AG08396 (cell line): ENCODE data around the gene SLC35C1.
"Not testable (repeated sequence)": the region's sequence is repeated elsewhere in the genome, so short reads cannot be mapped to it uniquely, and the experiment has no call there.

Experiments used
- DNase-seq: peaks from one replicate; pipeline ENCODE4 v3.0.0; 2012; ENCODE audit warnings: low spot score, mixed read lengths

The SLC35C1 gene

GRCh38 chr11:45788887-45789286 lies 16.1 kb upstream of the SLC35C1 start:
- DNase-seq: no peak

DNA sequence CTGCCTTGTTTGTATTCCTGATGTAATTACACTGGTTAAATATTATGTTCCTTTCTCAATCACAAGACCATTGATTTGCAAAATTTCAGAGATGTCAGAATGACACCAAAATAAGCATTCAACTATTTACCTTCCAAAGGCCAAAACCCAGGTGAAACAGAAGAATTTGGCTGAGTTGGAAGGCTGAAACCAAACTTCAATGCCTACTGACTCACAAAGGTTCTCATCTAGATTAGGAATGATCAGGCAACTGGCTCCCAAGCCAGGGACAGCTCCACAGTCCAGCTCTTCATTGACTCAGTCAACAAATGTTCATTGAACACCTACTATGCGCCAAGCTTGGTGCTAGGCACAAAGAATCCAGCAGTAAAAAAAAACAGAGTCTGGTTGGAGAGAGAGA lies 13.4 kb upstream of the SLC35C1 start:
- no peak for DNase-seq

DNA sequence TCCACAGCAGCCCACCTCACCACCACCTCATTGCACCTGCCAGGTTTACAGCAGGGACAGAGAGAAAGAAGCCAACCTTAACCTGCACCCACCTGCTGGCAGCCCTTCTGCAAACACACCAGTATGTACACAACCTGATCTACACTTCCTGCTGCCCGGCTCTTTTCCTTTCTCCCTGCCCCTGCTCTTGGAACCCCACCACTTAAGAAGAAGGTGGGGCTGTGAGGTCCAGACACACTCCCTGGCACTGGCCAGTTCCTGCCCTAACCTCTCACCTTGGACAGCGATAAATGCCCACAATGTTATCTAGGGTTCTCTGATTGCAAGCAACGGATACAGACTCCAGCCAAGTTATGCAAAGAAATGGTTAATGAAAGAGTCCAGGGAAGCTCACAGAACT lies 10.8 kb upstream of the SLC35C1 start:
- no peak for DNase-seq

GRCh38 chr11:45795379-45795778 lies 9.6 kb upstream of the SLC35C1 start:
- DNase-seq: no peak

DNA sequence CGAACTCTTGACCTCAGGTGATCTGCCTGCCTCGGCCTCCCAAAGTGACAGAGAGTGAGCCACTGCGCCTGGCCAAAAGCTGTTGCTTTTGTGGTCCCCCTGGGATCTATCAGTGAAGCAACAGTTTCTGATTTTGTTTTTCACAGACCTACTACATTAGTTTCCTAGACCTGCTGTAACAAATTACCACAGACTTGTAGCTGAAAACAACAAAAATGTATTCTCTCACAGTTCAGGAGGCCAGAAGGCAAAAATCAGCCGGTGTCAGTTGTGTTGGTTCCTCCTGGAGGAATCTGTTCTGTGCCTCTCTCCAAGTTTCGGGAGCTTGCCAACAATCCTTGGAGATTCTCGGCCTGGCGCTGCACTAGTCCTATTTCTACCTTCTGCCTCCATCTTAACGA lies 8.5 kb upstream of the SLC35C1 start:
- DNase-seq: no peak

DNA sequence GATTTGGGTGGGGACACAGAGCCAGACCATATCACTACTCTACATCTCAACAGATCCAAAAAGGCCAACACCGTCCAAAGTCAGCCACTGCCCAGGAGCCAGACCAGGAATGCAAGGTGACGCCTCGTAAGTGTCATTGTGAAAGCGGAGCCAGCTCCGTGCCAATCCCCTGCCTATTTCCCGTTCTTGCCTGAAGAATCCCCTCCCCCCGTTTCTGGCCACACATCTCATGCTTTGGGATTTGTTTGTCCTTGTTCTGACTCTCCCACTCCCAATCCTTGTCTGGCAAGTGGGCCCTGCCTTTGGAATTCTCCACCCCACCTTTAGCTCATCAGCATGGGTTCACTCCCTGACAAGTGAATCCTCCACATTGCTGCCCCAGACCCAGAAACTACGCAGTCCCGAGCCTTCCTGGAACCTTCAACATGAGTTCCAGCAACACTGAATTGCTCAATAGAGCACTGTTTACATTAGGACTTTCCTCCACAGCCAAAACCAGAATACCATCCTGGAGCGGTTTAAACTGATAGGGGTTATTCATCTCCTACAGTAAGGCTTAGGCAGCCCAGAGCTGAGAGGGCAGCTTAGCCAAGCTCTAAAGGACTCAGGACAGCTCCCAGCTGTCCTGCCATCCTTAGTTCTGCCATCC lies 6.0 kb upstream of the SLC35C1 start:
- DNase-seq: peak; percentile 60

GRCh38 chr11:45799562-45799961 lies 5.4 kb upstream of the SLC35C1 start:
- DNase-seq: no peak

DNA sequence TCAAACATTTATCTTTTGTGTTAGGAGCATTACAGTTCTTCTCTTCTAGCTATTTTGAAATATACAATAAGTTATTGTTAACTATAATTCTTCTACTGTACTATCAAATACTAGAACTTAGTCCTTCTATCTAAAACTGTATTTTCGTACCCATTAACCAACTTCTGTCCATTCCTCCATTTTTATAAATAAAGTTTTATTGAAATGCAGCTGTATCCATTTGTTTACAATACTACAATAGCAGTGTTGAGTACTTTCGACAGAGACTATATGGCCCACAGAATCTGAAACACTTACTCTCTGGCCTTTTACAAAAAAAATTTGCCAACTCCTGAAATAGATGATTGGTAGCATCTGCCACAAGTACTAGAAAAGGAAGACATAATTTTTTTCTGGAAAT lies 4.7 kb upstream of the SLC35C1 start:
- DNase-seq: no peak

- no peak for DNase-seq
These were observed 3.1 kb upstream of the SLC35C1 start for GRCh38 chr11:45801723-45802315.

GRCh38 chr11:45802531-45803317 lies 2.2 kb upstream of the SLC35C1 start:
- no peak for DNase-seq

- peak; percentile 71 for DNase-seq
These were observed 783 bp upstream of the SLC35C1 start for GRCh38 chr11:45803971-45804760.

DNA sequence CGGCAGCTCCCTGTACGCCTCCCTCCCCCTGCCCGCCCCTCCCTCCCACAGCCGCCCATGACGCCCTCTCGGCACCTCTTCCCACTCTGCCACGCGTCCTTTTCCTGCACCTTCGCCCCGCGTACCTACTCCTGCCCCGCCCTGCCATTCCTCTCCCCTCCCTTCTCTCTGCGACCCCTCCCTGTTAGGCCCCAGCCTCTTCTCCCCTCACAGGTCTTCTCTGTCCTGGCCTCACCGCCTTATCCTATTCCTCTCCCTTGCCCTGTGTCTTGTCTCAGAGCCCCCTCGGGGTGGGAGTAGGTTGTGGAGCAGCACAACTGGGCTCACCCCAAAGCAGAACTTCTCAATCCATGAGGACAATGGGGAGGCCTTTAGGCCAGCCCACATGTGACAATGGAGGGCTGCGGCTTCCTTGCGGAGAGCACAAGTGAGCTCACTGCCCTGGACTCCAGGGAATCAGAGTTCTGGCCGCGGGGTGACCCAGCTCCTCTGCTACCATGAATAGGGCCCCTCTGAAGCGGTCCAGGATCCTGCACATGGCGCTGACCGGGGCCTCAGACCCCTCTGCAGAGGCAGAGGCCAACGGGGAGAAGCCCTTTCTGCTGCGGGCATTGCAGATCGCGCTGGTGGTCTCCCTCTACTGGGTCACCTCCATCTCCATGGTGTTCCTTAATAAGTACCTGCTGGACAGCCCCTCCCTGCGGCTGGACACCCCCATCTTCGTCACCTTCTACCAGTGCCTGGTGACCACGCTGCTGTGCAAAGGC lies 539 bp downstream of the SLC35C1 start:
- DNase-seq: peak; percentile 83

GRCh38 chr11:45806072-45806933 lies 1.4 kb downstream of the SLC35C1 start:
- no peak for DNase-seq

DNA sequence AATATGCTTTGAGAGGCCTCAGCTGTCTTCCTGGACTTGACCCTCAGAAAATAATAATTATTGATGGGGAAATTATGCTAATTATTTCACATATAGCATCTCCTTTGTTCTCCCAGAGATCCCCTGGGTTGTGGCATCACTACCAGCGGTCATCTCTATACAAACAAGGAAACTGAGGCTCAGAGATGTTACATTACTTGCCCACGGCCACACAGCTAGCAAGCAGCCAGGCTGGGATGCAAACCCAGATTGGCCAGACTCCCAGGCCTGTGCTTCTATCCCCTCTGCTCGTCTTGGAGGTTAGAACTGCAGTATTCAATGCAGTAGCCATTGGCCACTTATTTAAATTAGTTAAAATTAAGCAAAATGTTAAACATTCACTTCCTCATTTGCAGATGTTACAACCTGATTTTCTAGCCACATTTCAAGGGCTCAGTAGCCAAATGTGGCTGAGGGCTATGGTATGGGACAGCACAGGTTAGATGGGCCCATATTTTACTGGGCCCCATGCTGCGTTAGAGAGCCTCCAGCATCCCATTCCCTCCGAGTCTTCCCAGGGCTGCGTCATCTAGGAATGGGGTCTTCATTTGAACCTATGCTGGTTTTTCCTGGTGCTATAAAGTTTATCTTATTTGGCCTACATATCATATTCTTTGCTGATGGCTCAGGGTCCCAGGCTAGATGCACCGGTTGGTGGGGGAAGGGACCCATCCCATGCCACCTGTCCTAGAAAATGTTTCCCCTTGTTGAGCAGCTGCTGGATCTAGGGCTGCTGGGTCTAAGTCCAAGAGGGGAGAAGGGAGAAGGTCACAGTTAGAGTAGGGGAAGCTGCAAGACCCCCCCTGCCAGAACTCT lies 2.2 kb downstream of the SLC35C1 start:
- no peak for DNase-seq

GRCh38 chr11:45807792-45808238 lies 2.9 kb downstream of the SLC35C1 start:
- DNase-seq: no peak

DNA sequence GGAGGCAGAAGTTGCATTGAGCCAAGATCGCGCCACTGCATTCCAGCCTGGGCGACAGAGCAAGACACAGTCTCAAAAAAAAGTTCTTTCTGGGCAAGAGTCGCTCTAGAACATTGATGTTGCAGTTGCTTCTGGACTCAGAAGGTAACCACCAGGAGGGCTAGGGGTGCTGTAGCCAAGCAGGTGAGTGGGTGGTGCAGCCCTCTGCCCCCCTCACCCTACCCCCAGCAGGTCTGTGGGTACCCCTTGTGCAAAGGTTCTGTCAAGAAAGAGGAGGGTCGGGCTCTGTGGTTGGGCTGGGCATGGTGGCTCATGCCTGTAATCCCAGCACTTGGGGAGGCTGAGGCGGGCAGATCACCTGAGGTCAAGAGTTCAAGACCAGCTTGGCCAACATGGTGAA lies 3.5 kb downstream of the SLC35C1 start:
- not testable (repeated sequence) for DNase-seq

GRCh38 chr11:45809456-45810395 lies 4.8 kb downstream of the SLC35C1 start:
- DNase-seq: no peak

DNA sequence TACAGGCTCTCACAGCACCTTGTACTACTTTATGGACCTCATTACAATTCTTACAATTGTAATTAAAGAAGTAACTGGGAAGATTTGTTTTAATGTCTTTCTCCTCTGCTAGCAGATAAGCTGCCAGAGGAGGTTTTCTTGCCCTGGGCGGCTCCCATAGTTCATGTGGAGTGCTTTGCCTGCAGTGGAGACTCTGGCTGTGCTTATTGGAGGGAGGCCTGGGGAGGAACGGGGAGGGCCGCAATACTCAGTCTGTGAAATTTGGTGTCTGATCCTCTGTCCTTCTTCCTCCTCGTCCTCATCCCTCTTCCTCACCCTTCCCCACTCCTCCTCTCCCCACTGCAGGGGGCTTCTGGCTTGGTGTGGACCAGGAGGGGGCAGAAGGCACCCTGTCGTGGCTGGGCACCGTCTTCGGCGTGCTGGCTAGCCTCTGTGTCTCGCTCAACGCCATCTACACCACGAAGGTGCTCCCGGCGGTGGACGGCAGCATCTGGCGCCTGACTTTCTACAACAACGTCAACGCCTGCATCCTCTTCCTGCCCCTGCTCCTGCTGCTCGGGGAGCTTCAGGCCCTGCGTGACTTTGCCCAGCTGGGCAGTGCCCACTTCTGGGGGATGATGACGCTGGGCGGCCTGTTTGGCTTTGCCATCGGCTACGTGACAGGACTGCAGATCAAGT lies 5.6 kb downstream of the SLC35C1 start:
- no peak for DNase-seq
